Mammary epithelial cell (primary cell): Measurements from ENCODE around the gene DDAH2.

ENCODE experiments used
- CTCF ChIP-seq, 2 donors: IDR thresholded peaks in 1 of 2; conservative IDR thresholded peaks in 1 of 2; 2 replicates each; pipeline ENCODE4 v1.5.1; 2011 to 2012; ENCODE audit warnings: inconsistent platforms in 2 of 2, low read length in 2 of 2, mild to moderate bottlenecking in 2 of 2, control low read depth in 1 of 2, low read depth in 1 of 2; ENCODE audit not compliant: insufficient read depth in 1 of 2; ENCODE audit errors: extremely low read depth in 1 of 2
- EZH2 ChIP-seq: IDR thresholded peaks from 2 replicates; pipeline ENCODE4 v1.6.1; 2012; ENCODE audit warnings: low read length, inconsistent platforms, borderline replicate concordance

GRCh38 chr6:31775184-31775583 is 46.1 kb upstream of the DDAH2 start:
- no peak for TF ChIP-seq EZH2
- TF ChIP-seq CTCF (conservative IDR thresholded peaks at IDR 0.05 in 1 of 2, IDR thresholded peaks at IDR 0.05 in 1 of 2; ENCODE audit: extremely low read depth in 1 of 2, insufficient read depth in 1 of 2, low read depth in 1 of 2, low read length in 2 of 2), result no peak
